Eye (tissue), 1 donor: Measurements from ENCODE around the gene FITM2.
"Not testable (repeated sequence)": the region's sequence is repeated elsewhere in the genome, so short reads cannot be mapped to it uniquely, and the experiment has no call there.

ENCODE experiments used
- DNase-seq: peaks from one replicate; pipeline ENCODE4 v3.0.0-alpha.2; 2015

FITM2 gene

GRCh38 chr20:44310664-44311639 lies at the start of gene FITM2:
FITM2 (minus strand) TSS chr20:44311202; CDS start chr20:44311148, 54 bp downstream.
- peak; percentile 99 for DNase-seq

- DNase-seq = no peak
Observed at GRCh38 chr20:44360221-44360620, 49.2 kb upstream of the FITM2 start.

- DNase-seq = no peak
Observed at GRCh38 chr20:44358776-44359175, 47.8 kb upstream of the FITM2 start.

- no peak for DNase-seq
Observed at GRCh38 chr20:44357555-44358125, 46.6 kb upstream of the FITM2 start.

- no peak for DNase-seq
Observed at GRCh38 chr20:44357020-44357419, 46.0 kb upstream of the FITM2 start.

- DNase-seq = no peak
Observed at GRCh38 chr20:44356353-44356723, 45.3 kb upstream of the FITM2 start.

GRCh38 chr20:44355498-44356352 lies 44.7 kb upstream of the FITM2 start, which contains the start of gene HNF4A:
HNF4A (plus strand) TSS chr20:44355699; CDS start chr20:44355805, 106 bp downstream.
- DNase-seq = no peak

- DNase-seq = no peak
Observed at GRCh38 chr20:44354979-44355497, 44.0 kb upstream of the FITM2 start.

GRCh38 chr20:44350567-44350966 lies 39.6 kb upstream of the FITM2 start:
- DNase-seq = no peak

- DNase-seq = no peak
Observed at GRCh38 chr20:44349349-44349748, 38.3 kb upstream of the FITM2 start.

GRCh38 chr20:44348168-44348659 lies 37.2 kb upstream of the FITM2 start:
- no peak for DNase-seq

GRCh38 chr20:44345941-44346340 lies 34.9 kb upstream of the FITM2 start:
- not testable (repeated sequence) for DNase-seq

- DNase-seq = no peak
Observed at GRCh38 chr20:44345147-44345546, 34.1 kb upstream of the FITM2 start.

- DNase-seq = no peak
Observed at GRCh38 chr20:44344723-44345122, 33.7 kb upstream of the FITM2 start.

- DNase-seq = no peak
Observed at GRCh38 chr20:44343162-44343675, 32.2 kb upstream of the FITM2 start.

- no peak for DNase-seq
Observed at GRCh38 chr20:44342248-44342647, 31.2 kb upstream of the FITM2 start.

GRCh38 chr20:44336725-44337380 lies 25.9 kb upstream of the FITM2 start, which contains the start of gene R3HDML:
R3HDML (plus strand) TSS chr20:44337043; CDS start chr20:44337158, 115 bp downstream.
- DNase-seq = no peak

- no peak for DNase-seq
Observed at GRCh38 chr20:44336086-44336485, 25.1 kb upstream of the FITM2 start.

- DNase-seq = no peak
Observed at GRCh38 chr20:44335675-44336074, 24.7 kb upstream of the FITM2 start.

- DNase-seq = no peak
Observed at GRCh38 chr20:44334709-44335108, 23.7 kb upstream of the FITM2 start.

- no peak for DNase-seq
Observed at GRCh38 chr20:44334306-44334705, 23.3 kb upstream of the FITM2 start.

- DNase-seq = no peak
Observed at GRCh38 chr20:44331201-44331600, 20.2 kb upstream of the FITM2 start.
